K562 (cell line): Measurements from ENCODE around the gene MERTK. TPM values are rescaled to one million over a fixed set of nuclear protein-coding genes. Genes with fewer than 3 reads are reported as not detected.

Source experiments
- ATAC-seq: fragments of 200-7000 bp; cut with Tn5 transposase; 3 replicates; pipeline ENCODE4 v1.9.1; 2020; ENCODE audit warnings: moderate library complexity
- BruUV-seq: library from RNA; stranded (reverse); fragments of 400-500 nt; replicated peaks from 2 replicates; lab custom pipeline; 2021; lab: Mats Ljungman, UMichigan
- CTCF ChIA-PET: fragments of 300-600 bp; formaldehyde crosslinking; extraction: SDS; loops from one replicate; lab custom pipeline; 2021; ENCODE audit warnings: low intra/inter-chr PET ratio; lab: Yijun Ruan, JAX
- POLR2A ChIA-PET: fragments of 300-600, 350-650 bp; sonication (Branson Sonifier 250); formaldehyde crosslinking; extraction: SDS; loops from one replicate; lab custom pipeline; 2021; ENCODE audit warnings: antibody characterized with exemption, inconsistent platforms; lab: Yijun Ruan, JAX
- DNase-seq, 4 experiments: peaks; one replicate each; pipeline versions ENCODE4 v3.0.0 to v3.0.0-alpha.2; 2011 to 2018; ENCODE audit warnings: low spot score in 3 of 4, mixed read lengths in 3 of 4; ENCODE audit errors: extremely low read depth in 1 of 4
- FAIRE-seq: peaks from 2 replicates; lab custom pipeline; 2011; peaks lifted over from hg19 to GRCh38; lab: Jason Lieb, UNC
- H2AFZ ChIP-seq: 2 replicates; pipeline ENCODE4 v1.6.0; 2011; ENCODE audit warnings: low read depth, low read length, control low read depth, inconsistent platforms
- H3K27ac ChIP-seq: fragments of 200-600 bp; 3 replicates; pipeline ENCODE4 v1.8.0; 2011; ENCODE audit warnings: low read depth, mild to moderate bottlenecking, control low read depth, inconsistent platforms, low read length, moderate library complexity, mixed read lengths; ENCODE audit errors: extremely low read depth
- H3K27me3 ChIP-seq, 2 experiments: fragments of 300-600 bp in 1 of 2; 2 replicates in 1 of 2; 3 replicates in 1 of 2; pipeline versions ENCODE4 v1.6.0 to v1.8.0; 2011; ENCODE audit warnings: inconsistent platforms in 2 of 2, low read length in 2 of 2, mild to moderate bottlenecking in 1 of 2, mixed read lengths in 1 of 2, moderate library complexity in 1 of 2; ENCODE audit not compliant: control insufficient read depth in 2 of 2, insufficient read depth in 2 of 2
- H3K36me3 ChIP-seq: fragments of 300-600 bp; 3 replicates; pipeline ENCODE4 v1.8.0; 2011; ENCODE audit warnings: mild to moderate bottlenecking, low read length, inconsistent platforms; ENCODE audit not compliant: control insufficient read depth, insufficient read depth
- H3K4me1 ChIP-seq, 2 experiments: fragments of 200-600 bp in 1 of 2; replicated peaks in 1 of 2; 2 replicates in 1 of 2; 3 replicates in 1 of 2; pipeline versions ENCODE4 v1.5.1 to v1.8.0; 2011; ENCODE audit warnings: inconsistent platforms in 2 of 2, low read length in 2 of 2, mild to moderate bottlenecking in 1 of 2, mixed read lengths in 1 of 2, moderate library complexity in 1 of 2; ENCODE audit not compliant: control insufficient read depth in 2 of 2, insufficient read depth in 2 of 2
- H3K4me2 ChIP-seq: 2 replicates; pipeline ENCODE4 v1.6.1; 2011; ENCODE audit warnings: low read length, control low read depth, inconsistent platforms, mixed read lengths; ENCODE audit not compliant: insufficient read depth
- H3K4me3 ChIP-seq: fragments of 200-600 bp; sonication (generic), shearing (Covaris generic); 2 replicates; pipeline ENCODE4 v1.5.1; 2016; ENCODE audit warnings: control low read depth, inconsistent platforms
- H3K79me2 ChIP-seq: fragments of 200-600 bp; 3 replicates; pipeline ENCODE4 v1.8.0; 2011; ENCODE audit warnings: low read length, inconsistent platforms; ENCODE audit not compliant: control insufficient read depth, insufficient read depth
- H3K9ac ChIP-seq, 2 experiments: 2 replicates each; pipeline versions ENCODE4 v1.6.0 to v1.6.1; 2011; ENCODE audit warnings: low read depth in 2 of 2, low read length in 2 of 2, control low read depth in 1 of 2, inconsistent platforms in 1 of 2, mild to moderate bottlenecking in 1 of 2, mixed read lengths in 1 of 2; ENCODE audit not compliant: insufficient read depth in 1 of 2
- H3K9me1 ChIP-seq: one replicate; pipeline ENCODE4 v1.6.0; 2011; ENCODE audit warnings: inconsistent platforms, mild to moderate bottlenecking, low read length, moderate library complexity; ENCODE audit not compliant: control insufficient read depth, insufficient read depth
- H3K9me3 ChIP-seq: replicated peaks from 2 replicates; pipeline ENCODE4 v1.5.1; 2011; ENCODE audit warnings: low read depth, low read length, inconsistent platforms; ENCODE audit not compliant: control insufficient read depth, insufficient read depth
- H4K20me1 ChIP-seq: replicated peaks from 2 replicates; pipeline ENCODE4 v1.6.1; 2011; ENCODE audit warnings: low read length, inconsistent platforms, mixed read lengths; ENCODE audit not compliant: control insufficient read depth, insufficient read depth
- ADNP ChIP-seq: fragments of 200-800 bp; sonication (Bioruptor generic); IDR thresholded peaks from 2 replicates; pipeline ENCODE4 v1.6.1; 2016; ENCODE audit warnings: missing genetic modification characterization, missing compliant biosample characterization
- ASH1L ChIP-seq: fragments of 450-650 bp; IDR thresholded peaks from 2 replicates; pipeline ENCODE4 v1.6.1; 2018; ENCODE audit warnings: borderline replicate concordance, mild to moderate bottlenecking, low read depth; ENCODE audit not compliant: partially characterized antibody
- DPF2 ChIP-seq: fragments of 450-650 bp; IDR thresholded peaks from 2 replicates; pipeline ENCODE4 v1.6.1; 2016
- ID3 ChIP-seq, 2 experiments: fragments of 250-450 bp in 1 of 2; fragments of 450-650 bp in 1 of 2; sonication (Bioruptor Pico) in 1 of 2; IDR thresholded peaks; 2 replicates each; pipeline versions ENCODE4 v1.6.1 to v1.8.0; 2016 to 2021; ENCODE audit warnings: mild to moderate bottlenecking in 2 of 2, moderate library complexity in 2 of 2, missing compliant biosample characterization in 1 of 2, missing genetic modification characterization in 1 of 2
- LCOR ChIP-seq: sonication (generic); formaldehyde crosslinking; IDR thresholded peaks from 2 replicates; pipeline ENCODE4 v1.8.0; 2022; ENCODE audit warnings: mild to moderate bottlenecking, missing genetic modification reagents
- MIER1 ChIP-seq: fragments of 450-650 bp; IDR thresholded peaks from 2 replicates; pipeline ENCODE4 v1.6.1; 2016; ENCODE audit warnings: antibody characterized with exemption, mild to moderate bottlenecking, low read depth
- RB1 ChIP-seq: fragments of 450-650 bp; IDR thresholded peaks from 2 replicates; pipeline ENCODE4 v1.6.1; 2017; ENCODE audit warnings: low read depth, mild to moderate bottlenecking
- RBM17 ChIP-seq: fragments of 200-400 bp; formaldehyde crosslinking; IDR thresholded peaks from 2 replicates; pipeline ENCODE4 v1.6.1; 2017; ENCODE audit warnings: low read depth, mild to moderate bottlenecking, low read length, borderline replicate concordance
- THRAP3 ChIP-seq: fragments of 450-650 bp; IDR thresholded peaks from 2 replicates; pipeline ENCODE4 v1.6.1; 2016; ENCODE audit warnings: mild to moderate bottlenecking, inconsistent platforms, borderline replicate concordance
- ZNF263 ChIP-seq: sonication (generic); formaldehyde crosslinking; IDR thresholded peaks from 2 replicates; pipeline ENCODE4 v1.8.0; 2022; ENCODE audit warnings: mild to moderate bottlenecking, missing genetic modification reagents, borderline replicate concordance
- ZNF696 ChIP-seq: fragments of 250-450 bp; sonication (Bioruptor Pico); conservative IDR thresholded peaks from 2 replicates; pipeline ENCODE4 v1.4.0; 2020; ENCODE audit warnings: mild to moderate bottlenecking, moderate library complexity
- WGBS: fragments of 100-300 bp; shearing (Covaris generic); methylation state at CpG from one replicate; pipeline ENCODE4 v1.1.6; 2016; ENCODE audit warnings: low coverage, mixed read lengths; ENCODE audit not compliant: insufficient coverage; ENCODE audit errors: missing lambda C conversion rate; 5-methylcytosine and 5-hydroxymethylcytosine counted together
- in situ Hi-C: fragments of 300-500 bp; cut with MboI; formaldehyde crosslinking; loops from 4 replicates; pipeline ENCODE4 v1.15.0; 2018; ENCODE audit warnings: inconsistent platforms, mixed read lengths
- intact Hi-C: fragments of 100-400 bp; cut with micrococcal nuclease; formaldehyde crosslinking; loops from 2 replicates; pipeline ENCODE4 v1.14.2; 2022
- polyA plus RNA-seq, 8 experiments: library from polyadenylated mRNA; depleted of rRNA in 4 of 8; stranded (reverse) in 5 of 8; unstranded in 3 of 8; fragments of >200 nt; fragmentation: Nextera tagmentation in 2 of 8; fragmentation: Illumina TruSeq in 1 of 8; extraction: Ambion mirVana in 2 of 8; extraction: Trizol in 1 of 8; gene quantifications; 2 replicates each; pipeline versions ENCODE4 v1.2.1 to v1.2.3, GENCODE V29; 2011 to 2014; ENCODE audit warnings: inconsistent platforms in 1 of 8, missing spikeins in 1 of 8
- total RNA-seq, 7 experiments: library from RNA; depleted of rRNA in 6 of 7; stranded (reverse); fragments of >200 nt in 6 of 7; fragmentation: Illumina TruSeq in 2 of 7; extraction: Trizol in 2 of 7; gene quantifications; 2 replicates each; pipeline versions ENCODE4 v1.2.1 to v1.2.3, GENCODE V29; 2011 to 2021; ENCODE audit warnings: low replicate concordance in 1 of 7
- TF ChIP-seq, protein P1 (sequence below): fragments of 250-450 bp; sonication (Bioruptor Pico); IDR thresholded peaks from 2 replicates; pipeline ENCODE4 v1.8.0; 2022; ENCODE audit warnings: inconsistent platforms
- TF ChIP-seq, protein P2 (sequence below): fragments of 250-450 bp; sonication (Bioruptor Pico); IDR thresholded peaks from 2 replicates; pipeline ENCODE4 v1.8.0; 2021; ENCODE audit warnings: moderate library complexity, mild to moderate bottlenecking, inconsistent platforms
- TF ChIP-seq, protein P3 (sequence below): fragments of 250-450 bp; sonication (Bioruptor Pico); IDR thresholded peaks from 2 replicates; pipeline ENCODE4 v1.5.0; 2021; ENCODE audit warnings: mild to moderate bottlenecking, moderate library complexity

MERTK gene
- total and polyA plus RNA-seq, 9 of the 15 experiments (the other 6 are each of a cell fraction or from before 2014, with no cell fraction given), result 0.23 to 1.6 (median 0.74) TPM

- no TSS peak for BruUV-seq
- Histone ChIP-seq H4K20me1 (no peaks in the 10 kb centered on the region), H3K27ac (no peak overlapping the region), H3K4me1 (no peaks in the 10 kb centered on the region), H3K4me3 (no peak overlapping the region), H3K9me1 (no peaks in the 10 kb centered on the region), H3K9ac (no peak overlapping the region), H2AFZ (no peak overlapping the region), H3K36me3 (no peaks in the 10 kb centered on the region), H3K27me3 (no peaks in the 10 kb centered on the region; a peak in 1 of 5 replicates), H3K4me2 (no peak overlapping the region), H3K9me3 (no peaks in the 10 kb centered on the region), H3K79me2 (no peaks in the 10 kb centered on the region)
- no peak for ATAC-seq
- no peak for DNase-seq
- CTCF ChIA-PET, result no interaction called here
- intact Hi-C loops, result no loop called here
- 22% methylated on average over 6 of the region's 6 CpGs for WGBS
- POLR2A ChIA-PET, result interaction anchor here (1.1 kb wide), 1 partner anchor 12 kb away, joined by 4 read pairs; no protein-coding TSS in a partner anchor
- FAIRE-seq, result no peak
- in situ Hi-C loops, result no loop called here
- TF ChIP-seq THRAP3 (no peak), LCOR (no peak), ID3 (CRISPR knock-in tag; IDR thresholded peaks at IDR 0.05) (no peak), ID3 (tag; IDR thresholded peaks at IDR 0.05) (no peak), ZNF696 (CRISPR knock-in tag) (no peak), ADNP (tag) (no peak), MIER1 (no peak), ZNF263 (CRISPR knock-in tag) (no peak), DPF2 (no peak), ASH1L (no peak), RBM17 (no peak), RB1 (no peak)
- TF ChIP-seq, protein P1, sequence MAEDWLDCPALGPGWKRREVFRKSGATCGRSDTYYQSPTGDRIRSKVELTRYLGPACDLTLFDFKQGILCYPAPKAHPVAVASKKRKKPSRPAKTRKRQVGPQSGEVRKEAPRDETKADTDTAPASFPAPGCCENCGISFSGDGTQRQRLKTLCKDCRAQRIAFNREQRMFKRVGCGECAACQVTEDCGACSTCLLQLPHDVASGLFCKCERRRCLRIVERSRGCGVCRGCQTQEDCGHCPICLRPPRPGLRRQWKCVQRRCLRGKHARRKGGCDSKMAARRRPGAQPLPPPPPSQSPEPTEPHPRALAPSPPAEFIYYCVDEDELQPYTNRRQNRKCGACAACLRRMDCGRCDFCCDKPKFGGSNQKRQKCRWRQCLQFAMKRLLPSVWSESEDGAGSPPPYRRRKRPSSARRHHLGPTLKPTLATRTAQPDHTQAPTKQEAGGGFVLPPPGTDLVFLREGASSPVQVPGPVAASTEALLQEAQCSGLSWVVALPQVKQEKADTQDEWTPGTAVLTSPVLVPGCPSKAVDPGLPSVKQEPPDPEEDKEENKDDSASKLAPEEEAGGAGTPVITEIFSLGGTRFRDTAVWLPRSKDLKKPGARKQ, result no peak
- TF ChIP-seq, protein P2, sequence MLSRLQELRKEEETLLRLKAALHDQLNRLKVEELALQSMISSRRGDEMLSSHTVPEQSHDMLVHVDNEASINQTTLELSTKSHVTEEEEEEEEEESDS (CRISPR knock-in tag), result no peak
- TF ChIP-seq, protein P3, sequence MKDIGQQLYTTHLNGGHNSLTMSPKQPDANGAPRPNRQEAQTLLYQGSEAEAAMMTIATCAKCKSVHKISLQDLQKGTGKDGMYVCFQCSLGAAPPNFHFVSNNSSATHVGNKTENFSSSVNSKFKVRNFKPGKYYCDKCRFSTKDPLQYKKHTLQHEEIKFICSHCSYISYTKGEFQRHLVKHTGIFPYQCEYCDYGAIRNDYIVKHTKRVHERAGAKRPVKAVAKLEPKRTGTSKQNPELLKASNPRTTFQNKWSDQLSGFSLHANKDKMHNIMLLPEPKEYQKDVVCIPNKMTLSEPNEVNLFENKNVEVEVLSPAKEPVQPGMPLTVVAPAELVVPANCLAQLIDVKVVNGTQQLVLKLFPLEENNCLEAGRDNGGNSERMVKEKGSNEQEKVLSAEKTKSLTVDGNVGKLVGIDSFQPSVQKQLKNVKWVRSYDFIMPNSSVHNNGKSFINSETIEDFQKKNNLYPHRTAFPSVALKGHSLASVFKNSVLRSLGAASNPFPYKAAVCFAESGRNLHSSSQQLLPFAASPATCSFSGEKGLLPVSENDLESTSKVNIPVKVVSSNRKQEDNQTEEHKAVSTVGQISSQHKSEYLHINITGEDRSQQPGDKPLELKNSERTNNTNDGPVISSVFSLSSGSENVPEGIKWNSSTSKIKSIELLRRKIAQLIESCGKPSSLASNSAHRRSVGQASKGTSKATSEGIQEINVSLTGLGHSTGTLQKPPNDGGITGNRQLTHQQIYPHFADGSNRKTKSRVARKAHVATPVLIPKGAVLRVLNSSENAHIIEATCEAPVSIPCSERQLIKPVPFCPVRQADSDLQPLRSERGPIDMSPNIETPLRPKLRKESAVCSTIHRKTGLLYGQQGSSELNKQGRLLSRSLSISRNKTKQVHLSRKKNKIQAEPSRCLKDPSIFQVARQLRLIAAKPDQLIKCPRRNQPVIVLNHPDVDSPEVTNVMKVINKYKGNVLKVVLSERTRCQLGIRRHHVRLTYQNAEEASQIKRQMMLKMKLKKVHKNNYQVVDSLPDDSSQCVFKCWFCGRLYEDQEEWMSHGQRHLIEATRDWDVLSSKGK (CRISPR knock-in tag), result no peak
Observed at GRCh38 chr2:111954602-111955332, 56.4 kb downstream of the MERTK start.
